Thoracic aorta (tissue), 2 donors: Measurements from ENCODE around the gene TMEM183A. TPM values are rescaled to one million over a fixed set of nuclear protein-coding genes. Genes with fewer than 3 reads are reported as not detected.

Experiments used
- ATAC-seq: fragments of 150-250 bp; one replicate; pipeline ENCODE4 v1.8.0; 2017; ENCODE audit warnings: low read depth; ENCODE audit not compliant: insufficient number of reproducible peaks, low FRiP score
- DNase-seq: peaks from one replicate; pipeline ENCODE4 v3.0.0-alpha.2; 2020; ENCODE audit warnings: low spot score
- H3K27ac ChIP-seq, 2 donors: fragments of 200-600 bp; sonication (generic); 1 replicate in 1 of 2; 2 replicates in 1 of 2; pipeline ENCODE4 v1.5.1; 2016; ENCODE audit warnings: mild to moderate bottlenecking in 2 of 2, moderate library complexity in 2 of 2
- H3K27me3 ChIP-seq: fragments of 200-600 bp; sonication (generic); replicated peaks from 2 replicates; pipeline ENCODE4 v1.6.0; 2016; ENCODE audit warnings: mild to moderate bottlenecking; ENCODE audit not compliant: insufficient read depth
- H3K36me3 ChIP-seq: fragments of 200-600 bp; sonication (generic); one replicate; pipeline ENCODE4 v1.5.1; 2016
- H3K4me1 ChIP-seq, 2 donors: fragments of 200-600 bp; sonication (generic); 1 replicate in 1 of 2; 2 replicates in 1 of 2; pipeline versions ENCODE4 v1.5.1 to v1.6.0; 2016; ENCODE audit warnings: low read depth in 2 of 2, mild to moderate bottlenecking in 1 of 2; ENCODE audit not compliant: control insufficient read depth in 1 of 2
- H3K4me3 ChIP-seq: fragments of 200-600 bp; sonication (generic); 2 replicates; pipeline ENCODE4 v1.5.1; 2016; ENCODE audit warnings: mild to moderate bottlenecking
- H3K9me3 ChIP-seq: fragments of 200-600 bp; sonication (generic); 2 replicates; pipeline ENCODE4 v1.5.1; 2016
- total RNA-seq, 2 donors: library from RNA; depleted of rRNA; stranded (reverse); fragments of >200 nt; gene quantifications; one replicate each; pipeline versions ENCODE4 v1.1.0 to v1.2.3, GENCODE V29; 2016
- TF ChIP-seq, protein P1 (sequence below): fragments of 200-600 bp; sonication (generic); IDR thresholded peaks from one replicate; pipeline ENCODE4 v1.5.1; 2019; ENCODE audit warnings: antibody characterized with exemption

Gene TMEM183A
- total RNA-seq, 2 donors from 2014 or later: 54.3 to 72.6 TPM

DNA sequence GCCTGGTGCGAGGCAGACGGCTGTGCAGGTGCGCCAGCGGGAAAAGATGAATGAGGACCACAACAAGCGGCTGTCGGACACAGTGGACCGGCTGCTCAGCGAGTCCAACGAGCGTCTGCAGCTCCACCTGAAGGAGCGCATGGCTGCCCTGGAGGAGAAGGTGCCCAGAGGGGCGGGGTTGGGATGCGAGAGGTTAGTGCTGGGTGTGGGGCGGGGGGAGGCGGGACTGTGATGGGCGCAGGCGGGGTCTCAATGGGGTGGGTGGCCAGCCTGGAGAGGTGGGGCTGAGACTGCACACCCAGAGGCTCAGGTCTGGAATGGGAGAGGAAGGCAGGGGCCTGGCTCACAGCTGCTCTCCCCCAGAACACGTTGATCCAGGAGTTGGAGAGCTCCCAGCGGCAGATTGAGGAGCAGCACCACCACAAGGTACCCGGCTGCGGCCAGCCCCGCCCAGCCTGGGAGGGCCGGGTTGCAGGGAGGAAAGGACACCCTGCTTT, 41.4 kb downstream of the TMEM183A start:
- no peak overlapping the region for H3K27ac ChIP-seq
- no peaks in the 10 kb centered on the region for H3K27me3 ChIP-seq
- H3K9me3 ChIP-seq: no peaks in the 10 kb centered on the region
- DNase-seq: no peak
- H3K36me3 ChIP-seq: peaks cover 6% of the 10 kb centered on the region
- no peak overlapping the region for H3K4me3 ChIP-seq
- H3K4me1 ChIP-seq: no peaks in the 10 kb centered on the region
- TF ChIP-seq, protein P1, sequence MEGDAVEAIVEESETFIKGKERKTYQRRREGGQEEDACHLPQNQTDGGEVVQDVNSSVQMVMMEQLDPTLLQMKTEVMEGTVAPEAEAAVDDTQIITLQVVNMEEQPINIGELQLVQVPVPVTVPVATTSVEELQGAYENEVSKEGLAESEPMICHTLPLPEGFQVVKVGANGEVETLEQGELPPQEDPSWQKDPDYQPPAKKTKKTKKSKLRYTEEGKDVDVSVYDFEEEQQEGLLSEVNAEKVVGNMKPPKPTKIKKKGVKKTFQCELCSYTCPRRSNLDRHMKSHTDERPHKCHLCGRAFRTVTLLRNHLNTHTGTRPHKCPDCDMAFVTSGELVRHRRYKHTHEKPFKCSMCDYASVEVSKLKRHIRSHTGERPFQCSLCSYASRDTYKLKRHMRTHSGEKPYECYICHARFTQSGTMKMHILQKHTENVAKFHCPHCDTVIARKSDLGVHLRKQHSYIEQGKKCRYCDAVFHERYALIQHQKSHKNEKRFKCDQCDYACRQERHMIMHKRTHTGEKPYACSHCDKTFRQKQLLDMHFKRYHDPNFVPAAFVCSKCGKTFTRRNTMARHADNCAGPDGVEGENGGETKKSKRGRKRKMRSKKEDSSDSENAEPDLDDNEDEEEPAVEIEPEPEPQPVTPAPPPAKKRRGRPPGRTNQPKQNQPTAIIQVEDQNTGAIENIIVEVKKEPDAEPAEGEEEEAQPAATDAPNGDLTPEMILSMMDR: no peak
- no peak for ATAC-seq

DNA sequence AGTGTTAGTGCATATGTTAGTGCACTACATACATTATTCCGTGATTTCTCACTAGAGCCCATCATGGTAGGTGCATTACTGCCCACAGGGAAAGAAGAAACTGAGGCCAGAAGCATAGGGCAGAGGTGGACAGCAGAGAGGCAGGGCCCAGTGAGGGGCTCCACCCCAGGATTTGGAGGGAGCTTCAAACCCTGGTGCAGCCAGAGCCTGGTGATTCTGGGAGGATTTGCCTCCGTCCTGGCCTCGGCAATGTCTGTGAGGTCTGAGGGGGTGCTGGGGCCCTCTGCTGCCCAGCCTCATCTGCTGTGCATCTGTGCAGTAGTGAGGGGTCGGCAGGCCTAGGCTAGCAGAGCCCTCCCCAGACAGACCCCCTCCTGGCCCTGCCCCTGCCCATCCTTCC, 41.9 kb downstream of the TMEM183A start:
- H3K27me3 ChIP-seq: no peaks in the 10 kb centered on the region
- no peak overlapping the region for H3K4me3 ChIP-seq
- H3K27ac ChIP-seq: no peak overlapping the region
- DNase-seq: no peak
- H3K9me3 ChIP-seq: no peaks in the 10 kb centered on the region
- peaks cover 6% of the 10 kb centered on the region for H3K36me3 ChIP-seq
- no peak for ATAC-seq
- TF ChIP-seq, protein P1: no peak
- H3K4me1 ChIP-seq: no peaks in the 10 kb centered on the region

DNA sequence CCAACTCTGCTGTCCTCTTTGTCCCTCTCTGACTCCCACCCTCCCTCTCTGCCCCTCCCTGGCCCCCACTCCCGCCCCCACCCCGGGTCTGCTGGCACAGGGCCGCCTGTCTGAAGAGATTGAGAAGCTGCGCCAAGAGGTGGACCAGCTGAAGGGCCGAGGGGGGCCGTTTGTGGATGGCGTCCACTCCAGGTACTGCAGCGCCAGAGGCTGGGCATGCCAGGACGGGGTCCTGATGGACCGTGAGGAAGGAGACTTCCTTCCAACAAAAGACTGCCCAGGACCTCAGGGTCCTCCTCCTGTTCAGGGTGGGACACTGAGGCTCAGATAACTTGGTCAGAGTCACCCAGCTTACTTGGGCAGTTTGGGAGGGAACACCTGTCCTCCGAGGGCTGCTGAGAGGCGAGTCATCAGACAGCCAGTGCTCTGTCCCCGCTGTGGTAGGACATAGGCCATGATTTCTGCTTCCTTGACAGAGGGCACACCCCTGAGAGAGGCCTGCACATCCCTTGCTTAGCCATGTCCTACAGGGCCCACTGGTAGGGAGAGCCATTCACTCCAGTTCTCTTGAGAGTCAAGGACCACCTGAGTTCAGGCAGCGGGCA, 42.5 kb downstream of the TMEM183A start:
- no peak overlapping the region for H3K27ac ChIP-seq
- TF ChIP-seq, protein P1: no peak
- H3K9me3 ChIP-seq: no peaks in the 10 kb centered on the region
- DNase-seq (no peak), ATAC-seq (no peak)
- H3K4me1 ChIP-seq: no peaks in the 10 kb centered on the region
- no peak overlapping the region for H3K4me3 ChIP-seq
- H3K36me3 ChIP-seq: peaks cover 6% of the 10 kb centered on the region
- no peaks in the 10 kb centered on the region for H3K27me3 ChIP-seq

DNA sequence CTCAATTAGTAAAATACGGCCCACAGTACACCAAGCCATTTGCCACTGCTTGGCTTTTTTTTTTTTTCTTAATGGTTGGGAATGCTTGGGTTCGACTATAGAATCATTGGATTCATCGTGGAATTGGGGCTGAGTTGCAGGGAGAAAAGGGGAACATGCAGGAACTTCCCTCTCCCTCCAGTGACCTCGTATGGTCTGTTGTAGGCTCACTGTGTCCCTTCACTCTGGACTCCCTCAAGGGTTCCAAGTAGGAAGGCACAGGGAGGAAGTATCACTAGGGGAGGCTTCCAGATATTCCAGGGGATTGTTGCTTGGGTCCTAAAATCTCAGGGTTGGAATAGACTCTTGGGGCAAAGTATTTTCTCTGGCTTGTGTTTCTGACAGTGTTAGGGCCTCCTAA, 43.7 kb downstream of the TMEM183A start:
- Histone ChIP-seq H3K4me1 (no peaks in the 10 kb centered on the region), H3K27me3 (no peaks in the 10 kb centered on the region), H3K4me3 (no peak overlapping the region), H3K36me3 (peaks cover 6% of the 10 kb centered on the region), H3K27ac (no peak overlapping the region), H3K9me3 (no peaks in the 10 kb centered on the region)
- TF ChIP-seq, protein P1: no peak
- DNase-seq (no peak), ATAC-seq (no peak)

DNA sequence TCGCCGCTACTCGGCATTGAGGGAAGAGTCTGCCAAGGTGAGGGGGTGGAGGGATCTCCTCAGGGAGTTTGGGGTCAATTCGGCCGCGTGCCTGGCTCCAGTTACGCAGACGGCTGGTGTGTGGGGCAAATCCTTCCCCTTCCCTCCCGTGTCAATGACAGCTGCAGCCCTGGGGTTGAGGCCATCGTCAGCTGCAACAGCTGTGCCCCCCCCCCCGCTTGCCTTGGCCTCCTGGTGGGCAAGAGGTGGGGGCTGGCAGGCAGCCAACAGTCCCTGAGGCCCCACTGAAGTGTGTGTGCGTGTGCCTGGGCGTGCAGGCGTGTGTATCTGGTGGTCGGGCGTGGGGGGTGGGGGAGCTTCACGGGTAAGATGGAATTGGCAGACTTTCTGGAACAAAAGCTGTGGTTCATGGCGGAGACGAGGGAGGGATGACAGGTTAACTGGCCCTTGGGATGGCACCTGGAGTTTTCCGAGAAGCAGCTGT, 44.7 kb downstream of the TMEM183A start:
- DNase-seq (no peak), ATAC-seq (no peak)
- H3K4me3 ChIP-seq: no peak overlapping the region
- H3K4me1 ChIP-seq: no peaks in the 10 kb centered on the region
- H3K36me3 ChIP-seq: peaks cover 6% of the 10 kb centered on the region
- H3K27me3 ChIP-seq: no peaks in the 10 kb centered on the region
- H3K9me3 ChIP-seq: no peaks in the 10 kb centered on the region
- TF ChIP-seq, protein P1: no peak
- H3K27ac ChIP-seq: no peak overlapping the region
